ENCODE measurements around the gene GPR62. TPM values are rescaled to one million over a fixed set of nuclear protein-coding genes. Genes with fewer than 3 reads are reported as not detected.

GPR62 gene
- total RNA-seq, 1 donor from 2014 or later, result not detected

GRCh38 chr3:51982838-51983577 lies 27.8 kb downstream of the GPR62 start, which contains the start of gene ACY1:
Gene ACY1 (plus strand): TSS chr3:51983535. CDS start chr3:51984065, 530 bp downstream.
- TF ChIP-seq, protein P1, sequence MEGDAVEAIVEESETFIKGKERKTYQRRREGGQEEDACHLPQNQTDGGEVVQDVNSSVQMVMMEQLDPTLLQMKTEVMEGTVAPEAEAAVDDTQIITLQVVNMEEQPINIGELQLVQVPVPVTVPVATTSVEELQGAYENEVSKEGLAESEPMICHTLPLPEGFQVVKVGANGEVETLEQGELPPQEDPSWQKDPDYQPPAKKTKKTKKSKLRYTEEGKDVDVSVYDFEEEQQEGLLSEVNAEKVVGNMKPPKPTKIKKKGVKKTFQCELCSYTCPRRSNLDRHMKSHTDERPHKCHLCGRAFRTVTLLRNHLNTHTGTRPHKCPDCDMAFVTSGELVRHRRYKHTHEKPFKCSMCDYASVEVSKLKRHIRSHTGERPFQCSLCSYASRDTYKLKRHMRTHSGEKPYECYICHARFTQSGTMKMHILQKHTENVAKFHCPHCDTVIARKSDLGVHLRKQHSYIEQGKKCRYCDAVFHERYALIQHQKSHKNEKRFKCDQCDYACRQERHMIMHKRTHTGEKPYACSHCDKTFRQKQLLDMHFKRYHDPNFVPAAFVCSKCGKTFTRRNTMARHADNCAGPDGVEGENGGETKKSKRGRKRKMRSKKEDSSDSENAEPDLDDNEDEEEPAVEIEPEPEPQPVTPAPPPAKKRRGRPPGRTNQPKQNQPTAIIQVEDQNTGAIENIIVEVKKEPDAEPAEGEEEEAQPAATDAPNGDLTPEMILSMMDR (IDR thresholded peaks at IDR 0.05), result peak; percentile 49
- H3K4me1 Mint-ChIP-seq (ENCODE audit: low read depth), result peaks cover 25% of the 10 kb centered on the region
- DNase-seq (ENCODE audit: low spot score), result no peak
- no peaks in the 10 kb centered on the region for H3K27me3 Mint-ChIP-seq (ENCODE audit: low read depth)
- no peaks in the 10 kb centered on the region for H3K9me3 Mint-ChIP-seq (ENCODE audit: low read depth)
- peak within 1 kb of the TSS; percentile 88 for H3K4me3 Mint-ChIP-seq (ENCODE audit: unreplicated experiment)
- no peaks in the 10 kb centered on the region for H3K36me3 Mint-ChIP-seq (ENCODE audit: low read depth)
- peak within 1 kb of the TSS; percentile 96 for H3K27ac Mint-ChIP-seq (ENCODE audit: unreplicated experiment)

GRCh38 chr3:51983578-51984268 lies 28.5 kb downstream of the GPR62 start:
- peaks cover 25% of the 10 kb centered on the region for H3K4me1 Mint-ChIP-seq (ENCODE audit: low read depth)
- H3K9me3 Mint-ChIP-seq (ENCODE audit: low read depth), result no peaks in the 10 kb centered on the region
- H3K4me3 Mint-ChIP-seq (ENCODE audit: unreplicated experiment), result peak overlapping the region; percentile 88
- DNase-seq (ENCODE audit: low spot score), result no peak
- H3K36me3 Mint-ChIP-seq (ENCODE audit: low read depth), result no peaks in the 10 kb centered on the region
- no peaks in the 10 kb centered on the region for H3K27me3 Mint-ChIP-seq (ENCODE audit: low read depth)
- H3K27ac Mint-ChIP-seq (ENCODE audit: unreplicated experiment), result peak overlapping the region; percentile 96
- TF ChIP-seq, protein P1 (IDR thresholded peaks at IDR 0.05), result no peak

DNA sequence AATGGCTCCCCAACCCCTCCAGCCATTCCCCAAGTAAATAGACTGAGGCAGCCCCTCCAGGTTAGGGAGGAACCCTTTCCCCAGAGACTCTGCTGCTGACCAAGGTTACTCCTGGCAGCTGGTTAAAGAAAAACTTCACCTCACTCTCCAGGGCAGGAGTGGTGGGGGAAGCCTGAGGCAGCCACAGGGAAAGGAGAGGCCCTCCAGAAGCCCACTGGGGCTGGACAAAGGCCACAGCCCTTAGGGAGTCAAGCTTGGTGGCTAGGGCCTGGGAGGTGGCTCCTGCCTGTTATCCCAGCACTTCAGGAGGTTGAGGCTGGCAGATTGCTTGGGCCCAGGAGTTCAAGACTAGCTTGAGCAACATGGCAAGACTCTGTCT lies 29.1 kb downstream of the GPR62 start:
- H3K27ac Mint-ChIP-seq (ENCODE audit: unreplicated experiment), result no peak overlapping the region
- peaks cover 25% of the 10 kb centered on the region for H3K4me1 Mint-ChIP-seq (ENCODE audit: low read depth)
- DNase-seq (ENCODE audit: low spot score), result no peak
- peak overlapping the region; percentile 88 for H3K4me3 Mint-ChIP-seq (ENCODE audit: unreplicated experiment)
- H3K27me3 Mint-ChIP-seq (ENCODE audit: low read depth), result no peaks in the 10 kb centered on the region
- TF ChIP-seq, protein P1 (IDR thresholded peaks at IDR 0.05), result no peak
- no peaks in the 10 kb centered on the region for H3K9me3 Mint-ChIP-seq (ENCODE audit: low read depth)
- H3K36me3 Mint-ChIP-seq (ENCODE audit: low read depth), result no peaks in the 10 kb centered on the region

DNA sequence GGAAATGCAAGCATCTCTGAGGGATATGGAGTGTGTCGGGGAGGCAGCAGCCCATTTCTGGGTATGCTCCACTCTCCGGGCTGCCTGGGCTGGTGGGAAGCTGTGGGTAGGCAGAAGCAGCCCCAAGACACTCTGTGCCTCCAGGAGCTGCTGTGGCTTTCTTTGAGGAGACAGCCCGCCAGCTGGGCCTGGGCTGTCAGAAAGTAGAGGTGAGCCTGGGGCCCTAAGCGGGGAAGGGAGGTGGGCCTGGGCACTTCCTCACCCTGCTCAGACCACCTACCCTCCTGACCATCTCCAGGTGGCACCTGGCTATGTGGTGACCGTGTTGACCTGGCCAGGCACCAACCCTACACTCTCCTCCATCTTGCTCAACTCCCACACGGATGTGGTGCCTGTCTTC lies 29.9 kb downstream of the GPR62 start:
- H3K36me3 Mint-ChIP-seq (ENCODE audit: low read depth), result no peaks in the 10 kb centered on the region
- TF ChIP-seq, protein P1 (IDR thresholded peaks at IDR 0.05), result no peak
- H3K4me1 Mint-ChIP-seq (ENCODE audit: low read depth), result peaks cover 25% of the 10 kb centered on the region
- H3K27ac Mint-ChIP-seq (ENCODE audit: unreplicated experiment), result peak overlapping the region; percentile 32
- no peaks in the 10 kb centered on the region for H3K9me3 Mint-ChIP-seq (ENCODE audit: low read depth)
- no peaks in the 10 kb centered on the region for H3K27me3 Mint-ChIP-seq (ENCODE audit: low read depth)
- H3K4me3 Mint-ChIP-seq (ENCODE audit: unreplicated experiment), result no peak overlapping the region
- no peak for DNase-seq (ENCODE audit: low spot score)

DNA sequence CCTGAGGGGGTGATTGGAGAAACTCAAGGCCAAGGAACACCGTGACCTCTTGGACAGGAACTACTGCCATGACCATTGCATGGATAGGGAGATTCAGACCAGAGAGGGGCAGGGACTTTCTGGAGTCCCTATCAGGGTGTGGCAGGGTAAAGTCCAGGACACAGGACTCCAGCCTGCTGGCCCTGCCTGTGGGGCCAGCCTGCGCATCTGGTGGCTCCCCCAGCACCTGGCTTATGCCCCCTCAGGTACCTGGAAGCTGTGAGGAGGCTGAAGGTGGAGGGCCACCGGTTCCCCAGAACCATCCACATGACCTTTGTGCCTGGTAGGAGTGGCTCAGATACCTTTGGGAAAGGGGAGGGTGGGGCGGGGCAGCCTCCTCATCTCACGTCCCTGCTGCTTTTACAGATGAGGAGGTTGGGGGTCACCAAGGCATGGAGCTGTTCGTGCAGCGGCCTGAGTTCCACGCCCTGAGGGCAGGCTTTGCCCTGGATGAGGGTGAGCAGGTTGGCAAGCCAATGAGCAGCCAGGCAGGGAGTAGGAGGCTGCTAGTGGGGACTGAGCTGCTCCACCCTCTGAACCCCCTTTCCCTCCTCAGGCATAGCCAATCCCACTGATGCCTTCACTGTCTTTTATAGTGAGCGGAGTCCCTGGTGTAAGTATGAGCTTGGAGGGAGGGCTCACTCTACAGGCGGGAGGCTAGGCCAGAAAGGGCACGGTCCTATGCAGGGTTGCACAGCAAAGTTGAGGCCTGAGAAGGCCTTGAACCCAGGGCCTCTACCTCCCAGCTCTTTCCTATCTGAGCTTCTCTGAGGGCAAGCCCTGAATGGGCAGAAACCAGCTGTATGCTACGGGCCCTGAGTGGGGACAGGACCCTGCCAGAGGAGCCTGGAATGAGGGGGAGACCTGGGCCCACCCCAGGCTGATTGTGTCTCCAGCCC lies 31.1 kb downstream of the GPR62 start:
- Mint-ChIP-seq H3K4me1 (ENCODE audit: low read depth) (peaks cover 26% of the 10 kb centered on the region), H3K27ac (ENCODE audit: unreplicated experiment) (peak overlapping the region; percentile 41), H3K36me3 (ENCODE audit: low read depth) (peaks cover 1% of the 10 kb centered on the region), H3K9me3 (ENCODE audit: low read depth) (no peaks in the 10 kb centered on the region), H3K4me3 (ENCODE audit: unreplicated experiment) (no peak overlapping the region), H3K27me3 (ENCODE audit: low read depth) (no peaks in the 10 kb centered on the region)
- TF ChIP-seq, protein P1 (IDR thresholded peaks at IDR 0.05), result no peak
- DNase-seq (ENCODE audit: low spot score), result no peak

All from chondrocyte (in vitro differentiated cells).